ENCODE results near the gene TMEM238L.

GRCh38 chr17:10831696-10832095 is 27.8 kb upstream of the TMEM238L start:
- no peak for TF ChIP-seq CTCF (conservative IDR thresholded peaks at IDR 0.05 in 1 of 2, IDR thresholded peaks at IDR 0.05 in 1 of 2; ENCODE audit: low read depth in 1 of 2, low read length in 2 of 2)
- TF ChIP-seq EZH2 (IDR thresholded peaks at IDR 0.05; ENCODE audit: low read length, missing control alignments): no peak

Data from fibroblast of lung (primary cell).